HG03457 (cell line): ENCODE data around the gene NOD1.

Source experiments
- ATAC-seq: cut with Tn5 transposase; IDR thresholded peaks from one replicate; pipeline ENCODE4 v1.9.1; 2021; ENCODE audit warnings: moderate number of reproducible peaks; ENCODE audit not compliant: unreplicated experiment

NOD1 gene

GRCh38 chr7:30472081-30472783, 6.4 kb downstream of the NOD1 start:
- ATAC-seq: no peak

- no peak for ATAC-seq
These were observed 7.4 kb downstream of the NOD1 start for GRCh38 chr7:30471205-30471604.

DNA sequence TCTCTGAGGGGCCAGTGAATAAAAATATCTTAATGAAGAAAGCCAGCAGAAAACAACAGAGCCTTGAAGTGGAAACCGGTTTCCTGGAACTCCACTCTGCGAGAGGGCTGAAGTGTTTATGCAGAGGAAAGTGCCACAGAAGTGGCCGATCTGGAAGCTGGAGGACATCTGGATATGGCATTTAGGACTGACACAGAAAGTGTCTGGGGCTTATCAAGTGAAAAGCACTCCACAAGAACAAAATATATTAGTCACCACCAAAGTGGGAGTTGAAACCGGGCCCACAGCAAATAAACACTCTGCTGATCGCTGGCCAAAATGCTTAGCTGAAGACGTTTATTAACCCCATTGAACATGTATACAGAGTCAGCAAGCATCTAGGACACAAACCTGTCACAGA, 7.8 kb downstream of the NOD1 start:
- no peak for ATAC-seq

GRCh38 chr7:30470163-30470770, 8.3 kb downstream of the NOD1 start:
- no peak for ATAC-seq

GRCh38 chr7:30469303-30469702, 9.3 kb downstream of the NOD1 start:
- ATAC-seq: no peak

DNA sequence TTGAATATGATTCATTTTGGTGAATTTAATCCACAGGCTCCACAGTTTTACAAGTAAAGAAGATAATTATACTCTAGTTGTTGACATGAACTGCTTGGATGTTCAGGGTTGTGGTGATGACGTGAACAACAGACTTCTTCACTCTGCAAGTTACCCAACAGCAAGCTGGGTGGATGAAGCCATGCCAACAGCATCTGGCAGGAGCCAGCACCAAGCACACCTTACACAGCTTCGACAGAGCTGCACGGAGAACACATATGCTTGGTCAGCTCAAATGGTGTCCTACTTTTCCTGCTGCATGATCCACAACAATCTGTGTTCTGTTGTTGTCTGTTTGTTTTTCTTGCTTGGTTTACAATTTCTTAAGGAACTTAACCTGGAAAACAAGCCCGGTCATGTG, 9.8 kb downstream of the NOD1 start:
- ATAC-seq: no peak

GRCh38 chr7:30468041-30468440, 10.5 kb downstream of the NOD1 start:
- no peak for ATAC-seq

DNA sequence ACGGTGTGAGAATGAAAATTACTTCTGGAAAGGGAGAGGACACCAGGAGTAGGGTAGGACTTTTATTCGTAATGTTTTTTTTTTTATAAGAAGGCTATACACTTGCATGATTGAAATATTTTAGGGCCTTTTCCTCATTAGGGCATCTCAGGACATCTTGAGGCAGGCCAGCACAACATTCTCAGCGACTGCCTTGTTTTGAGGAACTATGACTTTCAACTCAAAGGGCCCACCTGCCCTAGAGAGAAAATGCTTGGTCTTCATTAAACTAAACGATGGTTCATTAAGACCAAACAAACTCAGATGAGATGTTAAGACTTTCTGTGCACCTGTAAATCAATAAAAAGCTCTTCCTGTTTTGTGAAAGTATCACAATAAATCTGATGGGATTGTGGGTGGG, 11.3 kb downstream of the NOD1 start:
- no peak for ATAC-seq

GRCh38 chr7:30466266-30466665, 12.3 kb downstream of the NOD1 start:
- ATAC-seq: no peak

DNA sequence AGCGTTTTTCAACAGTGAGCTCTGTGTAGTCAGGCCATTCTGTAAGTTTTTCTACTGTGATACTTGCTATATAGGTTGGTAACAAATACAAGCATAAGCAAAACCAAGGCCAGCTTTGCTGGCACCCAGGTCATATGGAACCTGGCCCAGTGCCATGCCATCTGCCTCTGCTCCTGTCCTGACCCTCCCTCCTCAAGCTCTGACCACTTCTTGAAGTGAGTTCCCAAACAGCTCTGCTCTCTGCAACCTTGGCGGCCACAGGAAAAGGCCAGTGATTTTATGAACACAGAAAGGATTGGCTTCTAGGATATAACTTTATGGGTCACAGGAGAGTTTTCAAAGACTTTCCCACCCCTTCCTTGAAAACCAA, 12.8 kb downstream of the NOD1 start:
- no peak for ATAC-seq

- ATAC-seq: no peak
These were observed 13.4 kb downstream of the NOD1 start for GRCh38 chr7:30465046-30465810.

GRCh38 chr7:30464231-30464671, 14.3 kb downstream of the NOD1 start:
- ATAC-seq: no peak

GRCh38 chr7:30463405-30464145, 15.0 kb downstream of the NOD1 start:
- no peak for ATAC-seq

- ATAC-seq: no peak
These were observed 16.4 kb downstream of the NOD1 start for GRCh38 chr7:30462179-30462578.

- ATAC-seq: no peak
These were observed 18.3 kb downstream of the NOD1 start for GRCh38 chr7:30460246-30460633.

DNA sequence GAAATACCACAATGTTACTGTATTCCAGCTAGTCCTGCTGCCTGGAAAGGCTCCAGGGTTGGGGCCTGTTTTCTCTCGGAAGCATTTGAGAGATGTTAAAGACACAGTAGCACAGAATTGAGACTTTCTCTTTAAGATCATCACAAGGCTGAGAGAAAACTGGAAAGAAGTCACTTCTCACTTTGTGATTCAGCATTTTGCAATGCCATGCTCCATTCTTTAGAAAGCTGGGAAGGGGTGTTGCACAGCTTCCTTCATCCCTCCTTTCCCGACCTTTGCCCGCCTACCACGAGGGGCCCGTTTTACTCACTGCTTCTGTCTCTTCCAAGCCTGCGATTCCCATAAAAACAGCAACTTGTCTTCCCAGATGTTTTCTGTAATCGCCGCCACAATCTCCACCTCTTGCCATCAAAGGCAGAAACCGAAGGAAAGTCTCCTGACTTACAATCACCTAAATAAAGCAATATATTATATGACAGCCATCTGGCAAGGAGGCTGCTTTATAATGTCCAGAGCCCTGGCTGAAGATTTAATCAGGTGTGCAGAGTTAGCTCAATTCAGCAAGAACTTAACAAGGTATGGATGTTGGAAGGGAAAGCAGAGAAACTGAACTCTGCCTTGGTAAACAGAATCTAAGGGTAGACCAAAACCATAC, 18.9 kb downstream of the NOD1 start:
- no peak for ATAC-seq

GRCh38 chr7:30458311-30458710, 20.3 kb downstream of the NOD1 start:
- no peak for ATAC-seq

- no peak for ATAC-seq
These were observed 24.7 kb downstream of the NOD1 start for GRCh38 chr7:30453921-30454320.

GRCh38 chr7:30453016-30453415, 25.6 kb downstream of the NOD1 start:
- ATAC-seq: no peak

DNA sequence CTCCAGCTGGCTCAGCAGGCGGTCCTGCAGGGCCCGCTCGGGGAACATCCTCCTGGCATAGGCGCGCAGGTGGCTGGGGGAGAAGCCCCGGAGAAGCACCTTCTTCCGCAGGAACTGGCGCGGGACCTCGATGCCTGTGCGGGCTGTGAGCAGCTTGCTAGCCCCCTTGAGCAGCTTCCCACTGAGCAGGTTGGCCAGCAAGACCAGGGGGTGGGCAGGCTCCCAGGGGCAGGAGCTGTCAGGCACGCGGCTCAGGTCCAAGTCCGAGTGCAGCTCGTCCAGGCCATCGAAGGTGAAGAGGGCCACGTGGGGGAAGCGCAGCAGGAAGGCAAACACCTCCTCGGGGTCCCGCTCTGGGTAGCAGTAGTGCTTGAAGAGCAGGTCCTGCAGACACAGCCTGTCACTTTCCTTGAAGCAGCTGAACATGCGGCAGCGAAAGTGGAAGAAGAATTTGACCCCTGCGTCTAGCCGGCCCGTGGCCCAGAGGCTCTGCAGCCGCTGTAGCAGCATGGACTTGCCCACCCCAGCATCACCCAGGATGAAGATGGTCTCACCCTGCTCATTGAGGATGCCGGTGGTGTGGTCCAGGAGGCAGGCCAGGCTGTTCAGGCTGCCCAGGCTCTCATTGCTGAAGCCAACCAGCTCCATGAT, 26.2 kb downstream of the NOD1 start:
- no peak for ATAC-seq
